Transverse colon (tissue), 4 donors: ENCODE measurements around the gene SCGB1D2. TPM values are rescaled to one million over a fixed set of nuclear protein-coding genes. Genes with fewer than 3 reads are reported as not detected.

Experiments used
- DNase-seq: peaks from one replicate; pipeline ENCODE4 v3.0.0-alpha.2; 2019
- H3K27ac ChIP-seq, 4 donors: fragments of 200-600 bp; sonication (generic); 2 replicates each; pipeline ENCODE4 v1.5.1; 2016 to 2018; ENCODE audit warnings: inconsistent platforms in 4 of 4
- H3K27me3 ChIP-seq: fragments of 200-600 bp; sonication (generic); 2 replicates; pipeline ENCODE4 v1.5.1; 2017; ENCODE audit warnings: inconsistent platforms
- H3K36me3 ChIP-seq, 4 donors: fragments of 200-600 bp; sonication (generic); 2 replicates each; pipeline ENCODE4 v1.5.1; 2017 to 2019; ENCODE audit warnings: inconsistent platforms in 4 of 4
- H3K4me1 ChIP-seq, 4 donors: fragments of 200-600 bp; sonication (generic); 2 replicates each; pipeline ENCODE4 v1.5.1; 2017 to 2020; ENCODE audit warnings: inconsistent platforms in 4 of 4
- H3K4me3 ChIP-seq, 4 donors: fragments of 200-600 bp; sonication (generic); 1 replicate in 1 of 4; 2 replicates in 3 of 4; pipeline versions ENCODE4 v1.5.1 to v1.6.1; 2017 to 2019; ENCODE audit warnings: inconsistent platforms in 4 of 4
- H3K9me3 ChIP-seq, 2 donors: fragments of 200-600 bp; sonication (generic); 2 replicates each; pipeline ENCODE4 v1.5.1; 2017 to 2019; ENCODE audit warnings: inconsistent platforms in 2 of 2
- EP300 ChIP-seq: sonication (generic); formaldehyde crosslinking; IDR thresholded peaks from one replicate; pipeline ENCODE4 v1.6.1; 2017; ENCODE audit warnings: antibody characterized with exemption, low read depth
- POLR2A ChIP-seq: fragments of 450-650 bp; IDR thresholded peaks from one replicate; pipeline ENCODE4 v1.6.1; 2016; ENCODE audit warnings: antibody characterized with exemption, mild to moderate bottlenecking, moderate library complexity
- POLR2AphosphoS5 ChIP-seq, 3 donors: sonication (generic); formaldehyde crosslinking; IDR thresholded peaks; one replicate each; pipeline ENCODE4 v1.6.1; 2016; ENCODE audit warnings: antibody characterized with exemption in 3 of 3
- WGBS, 2 donors: methylation state at CpG; one replicate each; pipeline ENCODE4 v1.1.5; 2018; ENCODE audit warnings: low coverage in 1 of 2; 5-methylcytosine and 5-hydroxymethylcytosine counted together
- in situ Hi-C, 4 donors: fragments of 200-750 bp; cut with MboI; loops; one replicate each; pipeline versions ENCODE4 v1.15.0 to v1.15.1; 2017; ENCODE audit warnings: low sequenced_read_pairs in 3 of 4, low pct_ligation_motif_present in 1 of 4, low pct_unique_long_range_greater_than_20kb in 1 of 4
- intact Hi-C: fragments of 100-400 bp; cut with DNase I; formaldehyde crosslinking; loops from one replicate; pipeline ENCODE4 v1.15.1; 2023; ENCODE audit warnings: low total_unique reads
- total RNA-seq, 4 donors: library from RNA; depleted of rRNA; stranded (reverse); fragments of >200 nt; gene quantifications; one replicate each; pipeline ENCODE4 v1.1.0, GENCODE V29; 2016
- TF ChIP-seq, protein P1 (sequence below), 5 experiments: fragments of 200-600 bp in 3 of 5; fragments of 450-650 bp in 2 of 5; sonication (generic) in 3 of 5; IDR thresholded peaks; 1 replicate in 2 of 5; 2 replicates in 3 of 5; pipeline ENCODE4 v1.5.1; 2016 to 2017; ENCODE audit warnings: antibody characterized with exemption in 5 of 5, inconsistent platforms in 3 of 5, mild to moderate bottlenecking in 2 of 5, moderate library complexity in 1 of 5

The SCGB1D2 gene
- total RNA-seq, 4 donors from 2014 or later = not detected

DNA sequence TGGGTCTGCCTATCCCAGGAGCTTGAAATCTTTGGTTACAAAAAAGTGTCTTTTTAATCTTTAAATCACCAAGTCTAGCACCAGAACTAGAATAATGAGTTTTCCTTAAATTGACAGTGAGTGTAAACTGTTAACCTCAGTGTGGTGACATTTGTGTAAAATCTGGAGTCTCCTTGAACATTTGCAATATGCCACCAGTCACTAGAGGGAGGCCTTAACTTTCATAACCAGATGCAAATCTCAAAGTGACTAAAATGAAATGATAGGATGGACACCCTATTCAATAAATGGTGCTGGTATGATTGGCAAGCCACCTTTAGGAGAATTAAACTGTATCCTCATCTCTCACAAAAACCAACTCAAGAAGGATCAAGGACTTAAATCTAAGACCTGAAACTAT is 8.3 kb upstream of the SCGB1D2 start:
- Histone ChIP-seq H3K36me3 (no peaks in the 10 kb centered on the region), H3K9me3 (no peaks in the 10 kb centered on the region), H3K4me1 (no peaks in the 10 kb centered on the region), H3K27me3 (peaks cover 14% of the 10 kb centered on the region), H3K27ac (no peak overlapping the region), H3K4me3 (no peak overlapping the region)
- in situ Hi-C loops (no loop called here), intact Hi-C loops (no loop called here)
- DNase-seq = no peak
- TF ChIP-seq, protein P1, sequence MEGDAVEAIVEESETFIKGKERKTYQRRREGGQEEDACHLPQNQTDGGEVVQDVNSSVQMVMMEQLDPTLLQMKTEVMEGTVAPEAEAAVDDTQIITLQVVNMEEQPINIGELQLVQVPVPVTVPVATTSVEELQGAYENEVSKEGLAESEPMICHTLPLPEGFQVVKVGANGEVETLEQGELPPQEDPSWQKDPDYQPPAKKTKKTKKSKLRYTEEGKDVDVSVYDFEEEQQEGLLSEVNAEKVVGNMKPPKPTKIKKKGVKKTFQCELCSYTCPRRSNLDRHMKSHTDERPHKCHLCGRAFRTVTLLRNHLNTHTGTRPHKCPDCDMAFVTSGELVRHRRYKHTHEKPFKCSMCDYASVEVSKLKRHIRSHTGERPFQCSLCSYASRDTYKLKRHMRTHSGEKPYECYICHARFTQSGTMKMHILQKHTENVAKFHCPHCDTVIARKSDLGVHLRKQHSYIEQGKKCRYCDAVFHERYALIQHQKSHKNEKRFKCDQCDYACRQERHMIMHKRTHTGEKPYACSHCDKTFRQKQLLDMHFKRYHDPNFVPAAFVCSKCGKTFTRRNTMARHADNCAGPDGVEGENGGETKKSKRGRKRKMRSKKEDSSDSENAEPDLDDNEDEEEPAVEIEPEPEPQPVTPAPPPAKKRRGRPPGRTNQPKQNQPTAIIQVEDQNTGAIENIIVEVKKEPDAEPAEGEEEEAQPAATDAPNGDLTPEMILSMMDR (IDR thresholded peaks at IDR 0.05) = no peak
- TF ChIP-seq POLR2AphosphoS5 (IDR thresholded peaks at IDR 0.05) = no peak
- TF ChIP-seq EP300 = no peak
- TF ChIP-seq POLR2A = no peak

DNA sequence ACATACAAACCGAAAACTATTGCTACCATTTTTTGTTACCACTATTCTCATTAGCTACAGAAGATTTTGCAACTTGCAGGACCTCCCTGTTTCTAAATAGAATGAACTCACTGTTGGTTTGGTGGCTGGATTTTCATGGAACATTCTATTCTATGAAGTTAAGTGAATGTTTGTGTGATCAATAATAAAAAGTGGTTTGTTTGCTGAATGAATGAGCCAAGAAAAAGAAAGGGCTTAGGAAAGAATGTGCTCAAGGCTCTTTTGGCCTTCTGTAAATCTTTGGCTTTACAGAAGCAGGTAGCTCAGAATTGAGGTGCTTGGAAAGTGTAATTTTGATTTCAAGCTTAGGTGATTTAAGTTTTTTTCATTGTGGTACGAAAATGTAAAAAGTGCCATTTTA is 5.9 kb upstream of the SCGB1D2 start:
- Histone ChIP-seq H3K27ac (no peak overlapping the region), H3K27me3 (peaks cover 20% of the 10 kb centered on the region), H3K36me3 (no peaks in the 10 kb centered on the region), H3K4me1 (no peaks in the 10 kb centered on the region), H3K4me3 (no peak overlapping the region), H3K9me3 (no peaks in the 10 kb centered on the region)
- TF ChIP-seq POLR2A = no peak
- TF ChIP-seq EP300 = no peak
- TF ChIP-seq, protein P1 (IDR thresholded peaks at IDR 0.05) = no peak
- no peak for TF ChIP-seq POLR2AphosphoS5 (IDR thresholded peaks at IDR 0.05)
- intact Hi-C loops (no loop called here), in situ Hi-C loops (no loop called here)
- 75 to 79% methylated on average over 2 of the region's 2 CpGs for WGBS, 2 donors
- DNase-seq = no peak

GRCh38 chr11:62237499-62237898 is 4.5 kb upstream of the SCGB1D2 start:
- Histone ChIP-seq H3K4me1 (no peaks in the 10 kb centered on the region), H3K4me3 (no peak overlapping the region), H3K36me3 (no peaks in the 10 kb centered on the region), H3K27me3 (peaks cover 24% of the 10 kb centered on the region), H3K27ac (no peak overlapping the region), H3K9me3 (no peaks in the 10 kb centered on the region)
- TF ChIP-seq POLR2AphosphoS5 (IDR thresholded peaks at IDR 0.05) (no peak), EP300 (no peak), POLR2A (no peak)
- TF ChIP-seq, protein P1 (IDR thresholded peaks at IDR 0.05) = no peak
- in situ Hi-C loops = no loop called here
- DNase-seq = no peak
- WGBS, 2 donors = 50 to 69% methylated on average over 2 to 4 of the region's 4 CpGs
- intact Hi-C loops = no loop called here

GRCh38 chr11:62238151-62238550 is 3.9 kb upstream of the SCGB1D2 start:
- 59 to 78% methylated on average over 3 to 4 of the region's 4 CpGs for WGBS, 2 donors
- no peak for TF ChIP-seq POLR2AphosphoS5 (IDR thresholded peaks at IDR 0.05)
- TF ChIP-seq, protein P1 (IDR thresholded peaks at IDR 0.05) = no peak
- TF ChIP-seq EP300 = no peak
- H3K27me3 ChIP-seq = peaks cover 30% of the 10 kb centered on the region
- in situ Hi-C loops (no loop called here), intact Hi-C loops (no loop called here)
- DNase-seq = no peak
- H3K36me3 ChIP-seq = no peaks in the 10 kb centered on the region
- no peak overlapping the region for H3K4me3 ChIP-seq
- no peak overlapping the region for H3K27ac ChIP-seq
- no peaks in the 10 kb centered on the region for H3K9me3 ChIP-seq
- no peaks in the 10 kb centered on the region for H3K4me1 ChIP-seq
